T-helper 1 cell treated with Interleukin-12 subunit alpha and Interleukin-12 subunit beta and Interleukin-4 antibody, amounts not matched to agents 30 μg/mL and 1 μg/mL, for 36 hours (primary cell): ENCODE measurements around the gene SMARCC2.
"Not testable (repeated sequence)": the region's sequence is repeated elsewhere in the genome, so short reads cannot be mapped to it uniquely, and the experiment has no call there.

Experiments used
- H3K27ac Mint-ChIP-seq: one replicate; pipeline ENCODE4 v1.8.0; 2021; ENCODE audit warnings: mild to moderate bottlenecking, mixed read lengths
- H3K27me3 Mint-ChIP-seq: one replicate; pipeline ENCODE4 v1.8.0; 2021; ENCODE audit warnings: low read depth, mixed read lengths
- H3K36me3 Mint-ChIP-seq: one replicate; pipeline ENCODE4 v1.8.0; 2021; ENCODE audit warnings: low read depth, mixed read lengths
- H3K4me1 Mint-ChIP-seq: one replicate; pipeline ENCODE4 v1.8.0; 2021; ENCODE audit warnings: low read depth, mixed read lengths
- H3K4me3 Mint-ChIP-seq: one replicate; pipeline ENCODE4 v1.8.0; 2021; ENCODE audit warnings: mild to moderate bottlenecking, moderate library complexity, mixed read lengths
- H3K9me3 Mint-ChIP-seq: one replicate; pipeline ENCODE4 v1.8.0; 2021; ENCODE audit warnings: mixed read lengths

SMARCC2 gene

GRCh38 chr12:56197921-56198635, 8.8 kb upstream of the SMARCC2 start:
- no peak overlapping the region for H3K4me3 Mint-ChIP-seq
- H3K4me1 Mint-ChIP-seq = peaks cover 8% of the 10 kb centered on the region
- no peaks in the 10 kb centered on the region for H3K27me3 Mint-ChIP-seq
- no peaks in the 10 kb centered on the region for H3K9me3 Mint-ChIP-seq
- no peaks in the 10 kb centered on the region for H3K36me3 Mint-ChIP-seq
- H3K27ac Mint-ChIP-seq = no peak overlapping the region

DNA sequence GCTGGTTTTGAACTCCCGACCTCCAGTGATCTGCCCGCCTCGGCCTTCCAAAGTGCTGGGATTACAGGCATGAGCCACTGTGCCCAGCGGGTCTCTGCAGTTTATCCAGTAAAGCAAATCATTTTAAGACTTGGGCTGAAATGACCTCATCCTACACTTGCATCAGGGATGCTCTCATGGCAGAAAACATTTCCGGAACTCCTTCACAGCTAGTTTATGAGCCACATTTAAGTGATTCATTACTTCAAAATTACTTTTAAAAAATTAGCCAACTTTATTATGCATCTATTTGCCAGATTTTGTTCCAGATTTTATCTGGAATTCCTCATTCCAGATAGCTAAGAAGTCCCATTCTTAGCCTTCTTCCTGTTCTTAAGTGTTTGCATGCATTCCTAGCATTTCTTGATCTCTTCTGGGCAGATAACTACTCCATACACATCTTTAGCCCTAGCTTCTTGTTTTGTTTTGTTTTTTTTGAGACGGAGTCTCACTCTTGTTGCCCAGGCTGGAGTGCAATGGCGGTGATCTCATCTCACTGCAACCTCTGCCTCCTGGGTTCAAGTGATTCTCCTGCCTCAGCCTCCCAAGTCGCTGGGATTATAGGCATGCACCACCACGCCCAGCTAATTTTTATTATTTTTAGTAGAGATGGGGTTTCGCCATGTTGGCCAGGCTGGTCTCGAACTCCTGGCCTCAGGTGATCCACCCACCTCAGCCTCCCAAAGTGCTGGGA, 7.7 kb upstream of the SMARCC2 start:
- H3K4me3 Mint-ChIP-seq, H3K9me3 Mint-ChIP-seq, H3K27me3 Mint-ChIP-seq, H3K27ac Mint-ChIP-seq, H3K36me3 Mint-ChIP-seq: not testable (repeated sequence)
- H3K4me1 Mint-ChIP-seq = peaks cover 13% of the 10 kb centered on the region

GRCh38 chr12:56193025-56193578, 3.8 kb upstream of the SMARCC2 start:
- Mint-ChIP-seq H3K36me3 (peaks cover 8% of the 10 kb centered on the region), H3K9me3 (no peaks in the 10 kb centered on the region), H3K27me3 (no peaks in the 10 kb centered on the region), H3K4me3 (no peak overlapping the region), H3K27ac (peak overlapping the region; percentile 37), H3K4me1 (peaks cover 29% of the 10 kb centered on the region)

DNA sequence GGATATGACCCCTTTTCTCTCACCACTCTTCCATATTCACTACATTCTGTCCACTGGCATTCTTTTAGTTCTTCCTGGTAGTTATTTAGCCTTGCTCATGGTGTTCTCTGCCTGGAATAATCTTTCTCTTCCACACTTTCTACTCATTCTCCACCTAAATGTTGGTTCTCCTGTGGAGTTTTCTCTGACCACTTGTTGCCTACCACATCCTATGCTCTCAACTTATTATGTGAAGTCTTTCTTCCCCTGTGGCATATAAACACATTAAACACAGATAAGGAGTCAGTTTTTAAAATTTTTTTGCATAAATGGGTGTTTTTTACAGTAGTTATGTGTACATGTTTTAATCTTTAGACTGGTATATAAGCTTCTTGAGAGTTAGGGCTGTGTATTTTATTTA, 3.3 kb upstream of the SMARCC2 start:
- Mint-ChIP-seq H3K36me3 (peaks cover 8% of the 10 kb centered on the region), H3K27ac (no peak overlapping the region), H3K4me3 (no peak overlapping the region)

DNA sequence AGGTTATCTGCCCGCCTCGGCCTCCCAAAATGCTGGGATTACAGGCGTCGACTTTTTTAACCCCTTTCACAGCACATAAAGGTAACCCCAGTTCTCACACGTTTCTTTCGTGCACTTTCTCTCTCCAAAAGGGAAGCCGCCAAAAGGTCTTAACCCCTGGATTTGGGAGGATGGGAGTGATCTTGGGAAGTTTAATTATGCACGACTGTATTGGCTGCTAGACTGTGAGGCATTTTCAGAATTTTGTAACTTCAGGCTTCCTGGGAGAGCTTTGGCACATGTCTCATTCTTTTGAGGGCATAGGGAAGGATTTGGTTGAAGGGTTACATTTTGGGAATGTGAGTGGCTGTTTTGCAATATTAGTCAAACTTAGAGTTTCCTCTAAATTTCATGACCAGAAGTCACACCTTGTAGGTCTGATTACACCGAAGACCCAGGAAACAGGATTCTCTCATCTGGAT, 1.4 kb upstream of the SMARCC2 start:
- peak overlapping the region; percentile 99 for H3K27ac Mint-ChIP-seq
- H3K9me3 Mint-ChIP-seq = no peaks in the 10 kb centered on the region
- peaks cover 12% of the 10 kb centered on the region for H3K36me3 Mint-ChIP-seq
- peak overlapping the region; percentile 98 for H3K4me3 Mint-ChIP-seq
- H3K27me3 Mint-ChIP-seq = no peaks in the 10 kb centered on the region
- H3K4me1 Mint-ChIP-seq = peaks cover 45% of the 10 kb centered on the region

More for the DNA sequence above, 3.3 kb upstream of the SMARCC2 start:
- H3K9me3 Mint-ChIP-seq = no peaks in the 10 kb centered on the region
- peaks cover 35% of the 10 kb centered on the region for H3K4me1 Mint-ChIP-seq
- H3K27me3 Mint-ChIP-seq = no peaks in the 10 kb centered on the region

DNA sequence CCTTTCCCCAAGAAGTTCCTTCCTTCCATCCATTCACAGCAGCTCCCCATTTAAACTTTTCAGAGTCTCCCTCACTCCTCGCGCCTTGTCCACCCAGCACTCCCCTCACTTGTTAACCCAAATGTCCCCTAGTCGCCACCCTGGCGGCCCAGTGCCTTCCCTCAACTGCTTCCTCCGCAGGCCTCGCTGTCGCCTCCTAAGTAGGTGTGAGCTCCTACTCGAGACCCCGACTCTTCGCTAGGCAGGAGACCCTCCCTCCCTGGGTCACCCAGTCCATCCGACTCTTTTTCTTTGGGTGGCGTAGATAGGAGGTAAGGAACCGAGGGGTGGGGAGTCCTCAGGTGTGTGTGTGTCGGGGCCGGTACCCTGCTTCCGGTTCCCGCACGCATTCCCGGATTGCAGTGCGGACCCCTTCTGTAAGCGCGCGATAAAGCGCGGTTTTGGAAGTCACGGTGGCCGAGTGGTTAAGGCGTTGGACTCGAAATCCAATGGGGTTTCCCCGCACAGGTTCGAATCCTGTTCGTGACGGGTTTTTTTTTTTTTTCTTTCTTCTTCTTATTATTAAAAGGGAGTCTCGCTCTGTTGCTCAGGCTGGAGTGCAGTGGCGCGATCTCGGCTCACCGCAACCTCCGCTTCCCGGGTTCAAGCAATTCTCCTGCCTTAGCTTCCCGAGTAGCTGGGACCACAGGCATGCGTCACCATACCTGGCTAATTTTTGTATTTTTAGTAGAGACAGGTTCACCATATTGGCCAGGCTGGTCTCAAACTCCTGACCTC, 823 bp upstream of the SMARCC2 start:
- Mint-ChIP-seq H3K4me1 (peaks cover 46% of the 10 kb centered on the region), H3K27ac (peak overlapping the region; percentile 99), H3K4me3 (peak overlapping the region; percentile 98), H3K9me3 (no peaks in the 10 kb centered on the region), H3K36me3 (peaks cover 13% of the 10 kb centered on the region), H3K27me3 (no peaks in the 10 kb centered on the region)

DNA sequence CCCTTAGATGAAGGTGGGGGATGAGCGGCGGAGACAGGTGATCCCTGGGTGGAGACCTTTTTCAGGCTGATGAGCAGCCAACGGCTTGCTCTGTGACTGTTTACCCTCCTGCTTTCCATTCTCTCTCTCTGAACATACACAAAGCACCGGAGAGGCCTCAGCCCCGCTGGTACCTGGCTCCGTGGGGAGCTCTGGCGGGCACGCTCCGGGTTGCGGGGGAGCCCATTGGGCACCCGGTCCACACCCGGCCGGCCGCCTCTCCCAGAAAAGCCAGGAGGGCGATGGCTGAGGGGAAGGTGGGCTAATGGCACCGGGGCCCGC, 545 bp downstream of the SMARCC2 start:
- Mint-ChIP-seq H3K9me3 (no peaks in the 10 kb centered on the region), H3K36me3 (peaks cover 26% of the 10 kb centered on the region), H3K27me3 (no peaks in the 10 kb centered on the region), H3K27ac (peak overlapping the region; percentile 74), H3K4me1 (peaks cover 46% of the 10 kb centered on the region), H3K4me3 (peak overlapping the region; percentile 92)

GRCh38 chr12:56188131-56188777, 1.0 kb downstream of the SMARCC2 start:
- Mint-ChIP-seq H3K36me3 (peaks cover 27% of the 10 kb centered on the region), H3K27me3 (no peaks in the 10 kb centered on the region), H3K27ac (peak overlapping the region; percentile 74), H3K9me3 (no peaks in the 10 kb centered on the region), H3K4me1 (peaks cover 42% of the 10 kb centered on the region), H3K4me3 (peak overlapping the region; percentile 92)

DNA sequence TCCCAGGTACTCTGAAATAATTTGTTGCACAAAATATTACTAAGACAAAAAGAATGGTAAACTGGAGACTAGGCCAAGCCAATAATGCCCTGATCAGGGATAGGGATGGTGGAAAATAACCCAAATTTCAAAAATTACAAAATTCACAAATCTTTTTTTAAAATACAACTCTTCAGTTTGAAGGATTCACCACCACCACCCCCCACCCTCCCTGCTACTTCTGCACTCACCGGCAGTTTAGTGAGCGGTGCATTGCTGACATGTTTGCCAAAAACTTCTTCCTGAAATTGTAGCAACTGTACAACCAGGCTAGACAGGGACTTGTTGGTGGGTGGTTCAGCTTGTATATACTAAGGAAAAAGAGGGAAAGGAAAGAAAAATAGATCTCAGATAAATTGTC, 2.3 kb downstream of the SMARCC2 start:
- Mint-ChIP-seq H3K4me1 (peaks cover 33% of the 10 kb centered on the region), H3K36me3 (peaks cover 27% of the 10 kb centered on the region), H3K9me3 (no peaks in the 10 kb centered on the region), H3K27me3 (no peaks in the 10 kb centered on the region), H3K27ac (no peak overlapping the region), H3K4me3 (peak overlapping the region; percentile 42)

- H3K27ac Mint-ChIP-seq = no peak overlapping the region
- H3K36me3 Mint-ChIP-seq = peaks cover 61% of the 10 kb centered on the region
- peaks cover 2% of the 10 kb centered on the region for H3K4me1 Mint-ChIP-seq
These were observed 10.9 kb downstream of the SMARCC2 start for GRCh38 chr12:56178347-56178746.

DNA sequence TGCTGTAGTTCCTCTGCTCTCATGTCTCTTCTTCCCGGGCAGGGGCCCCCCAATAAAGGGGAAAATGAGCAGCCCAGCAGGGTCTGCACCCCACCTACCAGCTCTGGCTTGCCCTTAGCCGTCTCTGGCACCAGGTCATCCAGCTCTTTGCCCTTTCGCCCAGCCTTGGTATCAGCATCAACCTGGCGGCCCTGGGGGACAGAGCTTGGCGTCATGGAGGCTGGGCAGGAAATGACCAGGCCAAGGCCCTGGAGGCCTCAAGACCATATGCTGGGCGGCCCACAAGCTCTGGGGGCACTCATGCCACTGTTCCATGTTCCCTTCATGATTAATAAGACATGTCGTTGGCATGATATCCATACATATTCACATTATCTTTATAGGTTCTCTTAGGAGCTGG, 16.4 kb downstream of the SMARCC2 start:
- peaks cover 2% of the 10 kb centered on the region for H3K4me1 Mint-ChIP-seq
- H3K27ac Mint-ChIP-seq = no peak overlapping the region

More at GRCh38 chr12:56178347-56178746, 10.9 kb downstream of the SMARCC2 start:
- Mint-ChIP-seq H3K9me3 (no peaks in the 10 kb centered on the region), H3K4me3 (no peak overlapping the region), H3K27me3 (no peaks in the 10 kb centered on the region)

DNA sequence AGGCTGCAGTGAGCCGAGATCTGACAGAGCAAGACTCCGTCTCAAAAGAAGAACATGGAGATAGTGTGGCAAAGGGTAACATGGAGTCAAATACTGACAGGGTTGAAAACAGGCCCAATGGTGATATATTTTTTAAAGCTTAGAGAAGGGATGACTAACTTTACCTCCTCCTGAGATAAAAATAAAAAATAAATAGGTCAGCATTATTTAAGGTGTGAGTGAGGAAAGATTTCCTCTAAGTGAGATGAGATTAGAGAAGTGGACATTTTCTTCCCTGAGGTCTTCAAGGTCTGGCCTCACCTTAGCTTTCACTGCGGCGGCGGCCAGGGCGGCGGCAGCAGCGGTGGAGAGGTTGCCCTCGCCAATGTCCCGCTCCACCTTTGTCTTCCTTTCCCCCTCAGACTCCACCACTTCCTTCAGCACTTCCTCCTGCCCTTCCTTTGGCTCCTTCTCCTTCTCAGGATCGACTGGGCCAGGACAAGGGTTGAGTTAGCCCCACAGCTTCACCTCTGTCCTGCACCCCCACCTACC, 20.0 kb downstream of the SMARCC2 start:
- Mint-ChIP-seq H3K4me1 (peaks cover 2% of the 10 kb centered on the region), H3K36me3 (peaks cover 53% of the 10 kb centered on the region)

More for the DNA sequence above, 16.4 kb downstream of the SMARCC2 start:
- peaks cover 64% of the 10 kb centered on the region for H3K36me3 Mint-ChIP-seq
- no peak overlapping the region for H3K4me3 Mint-ChIP-seq
- H3K9me3 Mint-ChIP-seq = no peaks in the 10 kb centered on the region
- H3K27me3 Mint-ChIP-seq = no peaks in the 10 kb centered on the region

GRCh38 chr12:56165369-56165768, 23.9 kb downstream of the SMARCC2 start:
- no peak overlapping the region for H3K4me3 Mint-ChIP-seq
- no peaks in the 10 kb centered on the region for H3K9me3 Mint-ChIP-seq
- H3K27ac Mint-ChIP-seq = no peak overlapping the region
- peaks cover 62% of the 10 kb centered on the region for H3K36me3 Mint-ChIP-seq
- peaks cover 21% of the 10 kb centered on the region for H3K4me1 Mint-ChIP-seq
- no peaks in the 10 kb centered on the region for H3K27me3 Mint-ChIP-seq

More for the DNA sequence above, 20.0 kb downstream of the SMARCC2 start:
- H3K27me3 Mint-ChIP-seq = no peaks in the 10 kb centered on the region
- H3K4me3 Mint-ChIP-seq = no peak overlapping the region
- H3K27ac Mint-ChIP-seq = no peak overlapping the region
- H3K9me3 Mint-ChIP-seq = no peaks in the 10 kb centered on the region

DNA sequence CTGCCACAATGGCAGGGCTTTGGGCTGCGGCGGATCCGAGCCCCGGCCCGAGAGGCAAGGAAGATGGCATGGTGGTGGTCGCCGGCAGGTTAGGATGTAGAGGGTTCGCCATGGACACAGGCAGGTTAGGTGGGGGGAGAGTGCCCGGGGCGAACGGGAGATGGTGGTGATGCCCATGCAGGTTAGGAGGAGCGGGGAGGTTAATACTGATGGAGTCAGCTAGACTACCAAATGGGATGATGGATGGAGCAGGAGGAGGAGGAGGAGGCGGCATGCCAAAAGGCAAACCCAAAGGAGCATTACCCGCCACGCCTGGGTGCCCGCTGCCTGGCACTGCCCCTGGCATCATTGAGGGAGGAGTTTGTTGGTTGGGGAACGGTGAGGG, 24.9 kb downstream of the SMARCC2 start:
- peaks cover 28% of the 10 kb centered on the region for H3K4me1 Mint-ChIP-seq
- no peaks in the 10 kb centered on the region for H3K9me3 Mint-ChIP-seq
- H3K4me3 Mint-ChIP-seq = no peak overlapping the region
- H3K27ac Mint-ChIP-seq = no peak overlapping the region
- H3K27me3 Mint-ChIP-seq = no peaks in the 10 kb centered on the region
- H3K36me3 Mint-ChIP-seq = peaks cover 63% of the 10 kb centered on the region
